ENCODE data around the gene SPARCL1.

Gene SPARCL1

GRCh38 chr4:87516683-87517082 lies 12.5 kb downstream of the SPARCL1 start:
- Histone ChIP-seq H3K9ac (no peak overlapping the region), H3K27ac (no peak overlapping the region), H3K36me3 (no peaks in the 10 kb centered on the region), H3K9me3 (replicated peaks in 1 of 11) (no peaks in the 10 kb centered on the region), H3K4me3 (no peak overlapping the region), H3K4me2 (no peak overlapping the region), H4K20me1 (no peaks in the 10 kb centered on the region), H3K4me1 (peaks cover 0 to 7% (median under 1%) of the 10 kb centered on the region in 10 experiments; a peak in 7 of 20 replicates), H3K27me3 (no peaks in the 10 kb centered on the region)
- TF ChIP-seq Cebpa-rat (IDR thresholded peaks at IDR 0.05): no peak

GRCh38 chr4:87512400-87512799 lies 16.8 kb downstream of the SPARCL1 start:
- Histone ChIP-seq H4K20me1 (no peaks in the 10 kb centered on the region), H3K4me1 (peaks cover 0 to 5% (median 0%) of the 10 kb centered on the region in 10 experiments; a peak in 1 of 20 replicates), H3K27me3 (no peaks in the 10 kb centered on the region), H3K27ac (no peak overlapping the region), H3K36me3 (no peaks in the 10 kb centered on the region), H3K4me3 (no peak overlapping the region), H3K9me3 (replicated peaks in 1 of 11) (no peaks in the 10 kb centered on the region), H3K4me2 (no peak overlapping the region), H3K9ac (no peak overlapping the region)
- TF ChIP-seq Cebpa-rat (IDR thresholded peaks at IDR 0.05): no peak

GRCh38 chr4:87511500-87511899 lies 17.7 kb downstream of the SPARCL1 start:
- H3K27me3 ChIP-seq: no peaks in the 10 kb centered on the region
- H3K9ac ChIP-seq: no peak overlapping the region
- H3K4me3 ChIP-seq: no peak overlapping the region
- H3K4me1 ChIP-seq: peaks cover 0 to 5% (median 0%) of the 10 kb centered on the region in 10 experiments; a peak in 1 of 20 replicates
- H3K9me3 ChIP-seq (replicated peaks in 1 of 11): no peaks in the 10 kb centered on the region
- no peaks in the 10 kb centered on the region for H3K36me3 ChIP-seq
- H3K4me2 ChIP-seq: no peak overlapping the region
- no peak for TF ChIP-seq Cebpa-rat (IDR thresholded peaks at IDR 0.05)
- no peaks in the 10 kb centered on the region for H4K20me1 ChIP-seq
- no peak overlapping the region for H3K27ac ChIP-seq

GRCh38 chr4:87510747-87511146 lies 18.4 kb downstream of the SPARCL1 start:
- Histone ChIP-seq H3K27me3 (no peaks in the 10 kb centered on the region), H3K9ac (no peak overlapping the region), H4K20me1 (no peaks in the 10 kb centered on the region), H3K9me3 (replicated peaks in 1 of 11) (no peaks in the 10 kb centered on the region), H3K4me3 (no peak overlapping the region), H3K27ac (no peak overlapping the region), H3K4me2 (no peak overlapping the region), H3K36me3 (no peaks in the 10 kb centered on the region), H3K4me1 (peaks cover 0 to 5% (median 0%) of the 10 kb centered on the region in 10 experiments; a peak in 1 of 20 replicates)
- no peak for TF ChIP-seq Cebpa-rat (IDR thresholded peaks at IDR 0.05)

GRCh38 chr4:87506974-87507701 lies 22.0 kb downstream of the SPARCL1 start:
- Histone ChIP-seq H3K27ac (no peak overlapping the region), H3K4me2 (no peak overlapping the region), H3K27me3 (no peaks in the 10 kb centered on the region), H3K9me3 (replicated peaks in 1 of 11) (no peaks in the 10 kb centered on the region), H4K20me1 (no peaks in the 10 kb centered on the region), H3K4me3 (no peak overlapping the region), H3K9ac (no peak overlapping the region), H3K36me3 (no peaks in the 10 kb centered on the region), H3K4me1 (peaks cover 0 to 5% (median 0%) of the 10 kb centered on the region in 10 experiments; a peak in 1 of 20 replicates)
- TF ChIP-seq Cebpa-rat (IDR thresholded peaks at IDR 0.05): no peak

GRCh38 chr4:87505862-87506261 lies 23.3 kb downstream of the SPARCL1 start:
- no peaks in the 10 kb centered on the region for H4K20me1 ChIP-seq
- no peak for TF ChIP-seq Cebpa-rat (IDR thresholded peaks at IDR 0.05)

GRCh38 chr4:87502580-87503238 lies 26.5 kb downstream of the SPARCL1 start:
- Histone ChIP-seq H3K4me3 (no peak overlapping the region), H3K4me1 (no peaks in the 10 kb centered on the region), H3K27me3 (no peaks in the 10 kb centered on the region), H3K9ac (no peak overlapping the region), H3K9me3 (replicated peaks in 1 of 11) (no peaks in the 10 kb centered on the region), H3K4me2 (no peak overlapping the region), H3K27ac (no peak overlapping the region), H3K36me3 (no peaks in the 10 kb centered on the region), H4K20me1 (no peaks in the 10 kb centered on the region)
- TF ChIP-seq Cebpa-rat (IDR thresholded peaks at IDR 0.05): no peak

More at GRCh38 chr4:87505862-87506261, 23.3 kb downstream of the SPARCL1 start:
- no peaks in the 10 kb centered on the region for H3K36me3 ChIP-seq
- no peaks in the 10 kb centered on the region for H3K27me3 ChIP-seq
- no peak overlapping the region for H3K27ac ChIP-seq
- no peak overlapping the region for H3K4me2 ChIP-seq
- H3K9me3 ChIP-seq (replicated peaks in 1 of 11): no peaks in the 10 kb centered on the region
- no peak overlapping the region for H3K9ac ChIP-seq
- no peak overlapping the region for H3K4me3 ChIP-seq
- no peaks in the 10 kb centered on the region for H3K4me1 ChIP-seq

GRCh38 chr4:87500092-87500462 lies 29.1 kb downstream of the SPARCL1 start:
- no peaks in the 10 kb centered on the region for H4K20me1 ChIP-seq
- no peak overlapping the region for H3K27ac ChIP-seq
- H3K4me2 ChIP-seq: no peak overlapping the region
- no peak for TF ChIP-seq Cebpa-rat (IDR thresholded peaks at IDR 0.05)
- no peak overlapping the region for H3K4me3 ChIP-seq
- H3K36me3 ChIP-seq: no peaks in the 10 kb centered on the region
- H3K9me3 ChIP-seq (replicated peaks in 1 of 11): no peaks in the 10 kb centered on the region
- no peaks in the 10 kb centered on the region for H3K4me1 ChIP-seq
- no peaks in the 10 kb centered on the region for H3K27me3 ChIP-seq
- no peak overlapping the region for H3K9ac ChIP-seq

- no peaks in the 10 kb centered on the region for H4K20me1 ChIP-seq
- H3K4me2 ChIP-seq: no peak overlapping the region
- H3K4me1 ChIP-seq: no peaks in the 10 kb centered on the region
- TF ChIP-seq Cebpa-rat (IDR thresholded peaks at IDR 0.05): no peak
- no peaks in the 10 kb centered on the region for H3K36me3 ChIP-seq
- no peak overlapping the region for H3K27ac ChIP-seq
- H3K9me3 ChIP-seq (replicated peaks in 1 of 11): no peaks in the 10 kb centered on the region
- H3K27me3 ChIP-seq: no peaks in the 10 kb centered on the region
- no peak overlapping the region for H3K4me3 ChIP-seq
- H3K9ac ChIP-seq: no peak overlapping the region
These were observed 29.6 kb downstream of the SPARCL1 start for GRCh38 chr4:87499403-87500091.

All from BLaER1 treated with 17β-estradiol and CSF1 and Interleukin-3, amounts not matched to agents 10 nM and 100 nM (cell line).